Measurements from ENCODE around the gene FNDC3B. TPM values are rescaled to one million over a fixed set of nuclear protein-coding genes. Genes with fewer than 3 reads are reported as not detected.

FNDC3B gene
- total RNA-seq, 1 donor from 2014 or later = 19.3 TPM

DNA sequence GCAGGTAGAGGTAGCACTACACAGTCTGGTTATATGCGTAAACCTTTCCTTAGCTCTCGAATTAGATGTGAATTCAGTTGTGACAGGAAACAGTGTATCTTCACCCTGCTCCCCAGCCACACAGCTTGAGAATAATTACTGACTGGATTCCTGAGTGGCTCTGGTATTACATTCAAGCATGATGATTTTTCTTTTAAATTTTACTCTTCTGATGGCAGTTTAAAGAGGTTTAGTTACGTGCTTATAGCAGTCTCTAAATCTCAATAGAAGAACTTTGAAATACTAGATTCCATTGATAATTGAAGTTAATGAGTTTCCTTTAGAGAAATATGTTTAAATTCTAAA lies 98.8 kb downstream of the FNDC3B start:
- DNase-seq = no peak

DNA sequence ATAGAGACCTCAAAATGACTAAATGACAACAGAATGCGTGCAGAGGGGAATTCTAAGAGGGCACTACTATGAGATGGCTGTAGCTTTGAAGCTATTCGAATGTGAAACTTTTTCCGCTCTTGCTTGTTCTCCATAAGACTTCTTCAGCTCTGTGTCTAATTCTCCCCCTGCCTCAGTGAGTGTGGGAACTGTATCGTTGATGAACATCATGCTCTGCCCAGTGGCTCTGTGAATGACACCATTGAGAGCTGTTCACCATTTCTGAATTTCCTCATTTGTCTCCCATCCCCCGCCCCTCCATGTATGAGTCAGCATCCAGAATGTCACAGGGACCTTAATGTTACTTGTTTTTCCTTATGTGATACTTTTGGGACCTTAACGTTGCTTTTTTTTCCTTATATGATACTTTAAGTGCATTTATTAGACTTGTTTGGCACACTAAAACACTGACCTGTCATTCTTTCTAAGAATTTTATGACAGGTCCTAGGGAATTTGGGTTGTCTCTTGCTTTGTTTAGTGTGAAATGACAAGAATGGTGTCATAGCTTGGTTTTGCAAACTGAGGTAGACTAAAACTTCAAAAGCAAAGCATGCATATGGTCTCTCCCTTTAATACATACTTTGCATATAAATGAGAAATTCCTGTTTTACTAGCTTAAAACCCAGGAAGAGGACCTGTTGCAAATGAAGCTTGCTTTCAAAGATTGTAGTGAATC lies 99.6 kb downstream of the FNDC3B start:
- peak; percentile 47 for DNase-seq

DNA sequence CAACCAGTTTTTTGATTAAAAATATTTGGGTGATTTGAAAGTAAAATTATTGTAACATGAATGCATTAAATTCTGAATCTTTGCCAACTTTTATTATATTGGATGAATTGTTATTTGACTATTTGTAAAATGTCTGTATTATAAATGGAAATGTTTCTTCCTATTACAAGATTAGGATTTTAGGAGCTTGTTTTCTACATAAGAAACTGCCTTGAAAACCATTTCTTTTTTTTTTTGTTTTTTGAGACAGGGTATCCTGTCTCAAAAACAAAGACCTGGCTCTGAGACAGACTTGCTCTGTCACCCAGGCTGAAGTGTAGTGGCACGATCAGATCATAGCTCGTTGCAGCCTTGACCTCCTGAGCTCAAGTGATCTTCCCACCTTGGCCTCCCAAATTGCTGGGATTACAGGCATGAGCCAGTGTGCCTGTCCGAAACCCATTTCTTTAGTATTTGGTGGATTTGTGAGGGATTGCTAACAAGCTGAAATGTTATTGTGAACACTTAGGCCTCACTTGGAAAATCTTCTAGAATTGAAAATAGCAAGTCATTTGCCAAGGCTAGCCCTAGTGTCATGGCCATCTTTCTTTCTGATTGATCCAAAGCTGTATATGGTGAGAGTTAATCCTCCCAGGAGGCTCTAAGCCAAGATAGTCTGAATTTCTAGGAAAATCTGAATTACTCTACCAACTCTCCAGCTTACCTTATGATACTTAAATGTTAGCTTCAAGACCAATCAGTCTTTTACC lies 100.3 kb downstream of the FNDC3B start:
- no peak for DNase-seq

GRCh38 chr3:172140499-172141391 lies 101.4 kb downstream of the FNDC3B start:
- DNase-seq = no peak

DNA sequence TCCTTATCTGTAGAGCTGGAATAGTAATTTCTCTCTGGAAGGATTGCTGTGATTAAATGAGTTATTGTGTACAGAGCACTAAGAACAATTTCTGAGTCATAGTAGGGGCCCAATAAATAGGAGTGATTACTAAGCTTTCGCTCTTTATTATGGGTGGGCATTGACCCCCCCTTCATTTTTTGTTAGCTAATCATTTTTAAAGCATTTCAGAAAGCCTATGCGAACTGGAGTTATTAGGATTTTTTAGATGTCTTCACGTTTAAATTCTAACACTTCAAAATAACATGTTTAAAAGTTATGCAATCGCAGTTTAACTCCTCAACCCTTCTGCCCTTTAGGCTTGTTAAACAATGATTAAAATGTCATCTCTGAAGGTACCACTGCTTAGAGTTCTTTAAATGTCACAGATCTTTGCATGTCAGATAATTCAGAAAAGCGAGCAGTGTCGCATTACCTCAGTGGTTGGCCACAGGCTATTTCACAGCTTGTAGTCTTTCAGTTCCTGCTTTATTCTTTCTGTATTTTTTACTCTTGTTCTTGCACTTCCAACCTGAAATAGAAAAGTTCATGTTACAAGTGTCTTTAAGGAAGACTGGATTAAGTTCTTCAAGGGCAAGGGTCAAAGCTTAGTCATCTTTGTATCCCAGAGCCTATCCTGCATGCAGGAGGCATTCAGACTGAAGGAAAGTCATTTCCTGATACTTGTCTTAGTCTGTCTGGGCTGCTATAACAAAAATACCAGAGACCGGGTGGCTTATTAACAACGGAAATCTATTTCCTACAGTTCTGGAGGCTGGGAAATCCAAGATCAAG lies 102.9 kb downstream of the FNDC3B start:
- DNase-seq = no peak

- DNase-seq = no peak
Measured at GRCh38 chr3:172142864-172143451, 103.6 kb downstream of the FNDC3B start.

DNA sequence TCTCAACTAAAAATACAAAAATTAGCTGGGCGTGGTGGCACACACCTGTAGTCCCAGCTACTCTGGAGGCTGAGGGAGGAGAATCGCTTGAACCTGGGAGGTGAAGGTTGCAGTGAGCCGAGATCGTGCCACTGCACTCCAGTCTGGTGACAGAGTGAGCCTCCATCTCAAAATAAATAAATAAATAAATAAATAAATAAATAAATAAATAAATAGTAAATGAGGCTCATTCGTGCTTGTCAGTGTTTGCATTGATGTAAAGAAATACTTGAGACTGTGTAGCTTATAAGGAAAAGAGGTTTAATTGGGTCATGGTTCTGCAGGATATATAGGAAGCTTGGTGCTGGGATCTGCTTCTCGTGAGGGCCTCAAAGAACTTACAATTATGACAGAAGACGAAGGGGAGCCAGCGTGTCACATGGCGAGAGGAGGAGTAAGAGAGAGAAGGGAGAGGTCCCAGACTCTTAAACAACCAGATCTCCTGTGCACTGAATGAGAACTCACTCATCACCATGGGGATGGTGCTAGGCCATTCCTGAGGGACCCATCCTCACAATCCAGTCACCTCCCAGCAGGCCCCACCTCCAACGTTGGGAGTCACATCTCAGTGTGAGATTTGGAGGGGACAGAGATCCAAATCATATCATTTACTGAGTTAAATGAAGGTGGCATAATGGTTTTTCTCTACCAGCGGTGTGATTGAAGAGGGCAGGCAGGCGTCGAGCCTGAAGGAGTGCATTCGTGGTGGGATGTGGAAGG lies 104.5 kb downstream of the FNDC3B start:
- DNase-seq = no peak

- DNase-seq = no peak
Measured at GRCh38 chr3:172144601-172145000, 105.2 kb downstream of the FNDC3B start.

DNA sequence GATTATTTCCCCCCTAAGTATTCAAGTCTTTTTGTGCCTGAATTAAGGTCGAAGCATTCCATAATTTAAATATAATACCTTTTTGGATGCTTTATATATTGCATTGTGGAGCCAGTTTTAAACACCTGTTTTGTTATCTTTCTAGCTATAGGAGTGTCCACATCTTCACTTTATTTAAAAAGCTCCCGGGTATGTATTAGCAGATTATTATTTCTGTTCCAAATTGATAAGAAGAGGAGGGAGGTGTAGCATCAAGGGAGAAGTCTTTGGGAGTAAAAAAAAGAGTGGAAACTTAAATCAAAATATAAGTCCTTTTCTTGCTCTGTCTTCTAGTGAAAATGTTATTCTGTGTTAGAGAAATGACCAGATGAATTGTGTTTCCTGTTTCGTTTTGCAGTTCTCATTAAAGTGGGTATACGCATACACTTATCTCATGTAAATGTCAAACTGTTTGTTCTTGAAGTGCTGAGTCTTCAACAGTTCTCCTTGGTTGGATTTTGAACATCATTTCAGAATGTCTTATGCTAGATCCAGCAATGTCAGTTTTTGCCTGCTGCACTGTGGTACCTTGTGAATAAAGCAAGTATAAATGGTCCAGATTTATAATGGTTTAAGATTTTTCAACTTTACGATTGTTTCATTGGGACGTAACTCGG lies 105.8 kb downstream of the FNDC3B start:
- no peak for DNase-seq

DNA sequence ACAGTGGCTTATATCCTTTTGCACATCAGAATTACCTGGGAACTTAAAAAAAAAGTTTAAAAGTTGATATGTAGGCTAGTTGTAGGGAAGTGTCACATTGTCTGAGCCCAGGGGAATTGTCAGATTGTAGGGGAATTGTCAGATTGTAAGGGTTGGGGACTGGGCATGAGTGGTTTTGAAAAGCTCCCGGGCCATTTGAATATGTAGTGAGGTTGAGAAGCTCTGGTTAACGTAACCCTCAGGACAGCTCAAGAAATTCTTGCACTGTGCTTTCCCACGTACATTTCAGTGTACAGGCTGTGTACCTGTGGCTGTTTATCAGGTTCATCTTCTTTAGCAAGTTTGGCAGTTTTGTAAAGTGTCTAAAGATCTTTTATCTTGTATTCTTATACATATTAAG lies 107.0 kb downstream of the FNDC3B start:
- no peak for DNase-seq

DNA sequence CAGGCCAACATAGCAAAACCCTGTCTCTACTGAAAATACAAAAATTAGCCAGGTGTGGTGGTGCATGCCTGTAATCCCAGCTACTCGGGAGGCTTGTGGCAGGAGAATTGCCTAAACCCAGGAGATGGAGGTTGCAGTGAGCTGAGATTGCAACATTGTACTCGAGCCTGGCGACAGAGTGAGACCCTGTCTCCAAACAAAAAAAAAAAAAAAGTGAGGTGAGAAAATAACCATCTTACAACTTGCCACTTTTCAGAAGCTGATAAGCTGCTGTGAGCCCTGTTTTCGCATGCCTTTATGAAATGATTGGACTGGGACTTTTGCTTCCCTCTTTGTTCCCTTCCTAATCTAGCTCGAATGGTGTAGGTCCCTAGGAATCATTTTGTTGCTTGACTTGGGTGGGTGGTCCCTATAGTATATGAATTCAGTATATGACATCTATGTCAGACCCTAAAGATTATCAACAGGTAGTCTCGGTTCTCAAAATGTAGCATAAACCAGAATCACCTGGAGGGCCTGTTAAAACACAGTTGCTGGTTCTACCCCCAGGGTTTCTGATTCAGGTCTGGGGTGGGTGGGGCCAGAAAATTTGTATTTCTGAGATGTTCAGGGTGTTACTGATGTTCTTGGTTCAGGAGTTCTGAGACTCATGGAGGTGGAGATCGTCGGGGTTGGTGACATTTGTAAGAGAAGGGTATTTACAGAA lies 107.9 kb downstream of the FNDC3B start:
- no peak for DNase-seq

DNA sequence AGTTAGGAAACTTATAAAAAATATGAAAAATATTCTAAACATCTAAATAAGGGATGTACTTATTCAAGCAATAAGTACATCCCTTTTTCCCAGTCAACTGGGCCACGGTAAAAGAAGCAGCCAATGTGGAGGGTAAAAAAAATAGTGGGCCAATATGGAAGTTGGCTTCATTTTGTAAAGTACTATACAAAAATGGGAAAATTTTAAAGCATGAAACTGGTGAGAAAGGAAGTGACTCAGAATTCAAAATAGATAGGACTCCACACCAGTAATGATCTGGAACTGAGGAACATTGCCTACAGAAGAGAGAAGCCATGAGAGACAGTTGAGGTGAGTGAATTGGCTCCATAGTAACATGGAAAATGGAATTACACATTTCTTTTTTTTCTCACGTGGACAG lies 108.9 kb downstream of the FNDC3B start:
- no peak for DNase-seq

GRCh38 chr3:172148702-172149565 lies 109.6 kb downstream of the FNDC3B start:
- DNase-seq = no peak

- DNase-seq = no peak
Measured at GRCh38 chr3:172150268-172150667, 110.9 kb downstream of the FNDC3B start.

GRCh38 chr3:172150913-172151650 lies 111.7 kb downstream of the FNDC3B start:
- no peak for DNase-seq

DNA sequence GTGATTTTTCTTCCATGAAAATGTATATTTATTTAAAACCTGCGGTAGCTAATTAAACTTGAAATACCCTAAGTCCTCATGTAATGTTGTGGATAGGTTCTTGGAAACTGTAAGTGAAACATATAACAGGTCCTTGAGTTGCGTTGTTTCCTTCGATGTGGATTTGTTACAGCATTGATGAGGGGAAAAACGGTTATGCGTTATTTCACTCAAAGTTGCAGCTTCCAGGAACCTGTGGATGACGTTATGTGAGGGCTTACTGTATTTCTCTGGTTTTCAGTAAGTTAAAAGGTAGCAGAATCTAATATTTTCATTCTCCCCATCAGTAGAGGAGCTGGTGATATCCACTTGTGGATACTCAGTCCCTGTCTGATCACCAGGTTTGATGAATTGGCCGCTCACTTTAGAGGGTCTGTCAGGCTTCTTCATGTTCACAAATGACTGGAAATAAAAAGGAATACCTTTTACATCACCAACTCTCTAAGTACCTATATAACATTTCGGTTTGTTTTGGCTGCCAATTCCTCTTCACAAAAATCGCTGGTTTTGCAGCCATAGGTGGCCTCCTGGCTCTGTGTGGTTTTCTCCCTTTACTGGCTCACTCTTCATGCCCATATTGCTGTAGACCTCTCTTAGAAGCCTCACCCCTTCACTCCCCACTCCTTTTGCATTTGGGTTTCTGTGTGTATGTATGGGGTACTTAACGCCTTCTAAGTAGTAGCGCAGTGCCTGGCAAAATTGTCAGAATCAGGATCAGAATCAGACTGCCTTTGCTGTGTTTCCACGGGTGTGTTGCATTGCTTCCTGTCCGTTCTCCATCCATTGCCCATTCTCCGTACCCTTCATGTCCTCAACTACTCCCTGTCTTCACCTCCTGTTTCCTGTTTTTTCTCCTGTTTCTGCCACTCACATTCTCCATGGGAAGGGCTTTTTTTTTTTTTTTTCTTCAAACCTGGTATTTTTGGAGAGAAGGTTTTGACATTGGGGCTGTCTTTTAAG lies 112.6 kb downstream of the FNDC3B start:
- no peak for DNase-seq

GRCh38 chr3:172152874-172153273 lies 113.5 kb downstream of the FNDC3B start:
- DNase-seq = no peak
